Muscle layer of colon (tissue), 2 donors: ENCODE measurements around the gene SGF29.
A peak's percentile ranks its signal among the peaks of the same experiment; 100 is the strongest.

Experiments used
- H3K27ac ChIP-seq: one replicate; pipeline ENCODE4 v1.7.0; 2013; ENCODE audit warnings: low read depth, mild to moderate bottlenecking, low read length, moderate library complexity
- H3K27me3 ChIP-seq, 2 donors: one replicate each; pipeline ENCODE4 v1.7.0; 2013; ENCODE audit warnings: low read length in 2 of 2, mild to moderate bottlenecking in 2 of 2; ENCODE audit not compliant: insufficient read depth in 2 of 2, control insufficient read depth in 1 of 2
- H3K36me3 ChIP-seq: one replicate; pipeline ENCODE4 v1.7.0; 2013; ENCODE audit warnings: mild to moderate bottlenecking, low read length; ENCODE audit not compliant: insufficient read depth
- H3K4me1 ChIP-seq: one replicate; pipeline ENCODE4 v1.7.0; 2013; ENCODE audit warnings: mild to moderate bottlenecking, low read length; ENCODE audit not compliant: insufficient read depth
- H3K4me3 ChIP-seq, 2 donors: one replicate each; pipeline ENCODE4 v1.7.0; 2013; ENCODE audit warnings: low read length in 2 of 2, low read depth in 1 of 2, mild to moderate bottlenecking in 1 of 2, moderate library complexity in 1 of 2
- H3K9ac ChIP-seq: one replicate; pipeline ENCODE4 v1.7.0; 2013; ENCODE audit warnings: low read length
- H3K9me3 ChIP-seq: one replicate; pipeline ENCODE4 v1.7.0; 2013; ENCODE audit warnings: mild to moderate bottlenecking, low read length
- donor health status: abdominal sarcoma.
- donor health status: Adenocarcinoma of cecum.

Gene SGF29

GRCh38 chr16:28572696-28573510 is 19.2 kb downstream of the SGF29 start:
- peak overlapping the region in 1 of 2 donors; percentile 25 for H3K4me3 ChIP-seq
- H3K9ac ChIP-seq, result peak overlapping the region; percentile 10
- no peaks in the 10 kb centered on the region for H3K9me3 ChIP-seq
- no peak overlapping the region for H3K27ac ChIP-seq
- H3K36me3 ChIP-seq, result no peaks in the 10 kb centered on the region
- H3K4me1 ChIP-seq, result peaks cover 18% of the 10 kb centered on the region
- H3K27me3 ChIP-seq, result no peaks in the 10 kb centered on the region

- Histone ChIP-seq H3K4me1 (peaks cover 18% of the 10 kb centered on the region), H3K4me3 (no peak overlapping the region), H3K27ac (no peak overlapping the region), H3K36me3 (no peaks in the 10 kb centered on the region), H3K9me3 (no peaks in the 10 kb centered on the region), H3K9ac (no peak overlapping the region), H3K27me3 (no peaks in the 10 kb centered on the region)
Observed at GRCh38 chr16:28573738-28574718, 20.3 kb downstream of the SGF29 start.

GRCh38 chr16:28574925-28575324 is 21.2 kb downstream of the SGF29 start:
- Histone ChIP-seq H3K4me3 (no peak overlapping the region), H3K9me3 (no peaks in the 10 kb centered on the region), H3K36me3 (no peaks in the 10 kb centered on the region), H3K27me3 (no peaks in the 10 kb centered on the region), H3K27ac (no peak overlapping the region), H3K4me1 (peaks cover 18% of the 10 kb centered on the region), H3K9ac (no peak overlapping the region)

GRCh38 chr16:28575446-28576109 is 21.9 kb downstream of the SGF29 start:
- Histone ChIP-seq H3K9me3 (no peaks in the 10 kb centered on the region), H3K9ac (no peak overlapping the region), H3K36me3 (no peaks in the 10 kb centered on the region), H3K4me3 (no peak overlapping the region), H3K27ac (no peak overlapping the region), H3K27me3 (no peaks in the 10 kb centered on the region), H3K4me1 (peaks cover 18% of the 10 kb centered on the region)

GRCh38 chr16:28580726-28581315 is 27.1 kb downstream of the SGF29 start:
- Histone ChIP-seq H3K4me3 (no peak overlapping the region), H3K4me1 (no peaks in the 10 kb centered on the region), H3K9ac (no peak overlapping the region), H3K27ac (no peak overlapping the region), H3K9me3 (no peaks in the 10 kb centered on the region), H3K36me3 (peaks cover 38% of the 10 kb centered on the region), H3K27me3 (no peaks in the 10 kb centered on the region)

- no peaks in the 10 kb centered on the region for H3K4me1 ChIP-seq
- no peaks in the 10 kb centered on the region for H3K9me3 ChIP-seq
- H3K27ac ChIP-seq, result no peak overlapping the region
- H3K36me3 ChIP-seq, result peaks cover 82% of the 10 kb centered on the region
- H3K9ac ChIP-seq, result no peak overlapping the region
- no peaks in the 10 kb centered on the region for H3K27me3 ChIP-seq
- no peak overlapping the region for H3K4me3 ChIP-seq
Observed at GRCh38 chr16:28585674-28586073, 32.0 kb downstream of the SGF29 start.

GRCh38 chr16:28586466-28586865 is 32.7 kb downstream of the SGF29 start:
- Histone ChIP-seq H3K9ac (no peak overlapping the region), H3K9me3 (no peaks in the 10 kb centered on the region), H3K4me3 (no peak overlapping the region), H3K36me3 (peaks cover 82% of the 10 kb centered on the region), H3K4me1 (no peaks in the 10 kb centered on the region), H3K27ac (no peak overlapping the region), H3K27me3 (no peaks in the 10 kb centered on the region)

GRCh38 chr16:28587386-28587785 is 33.7 kb downstream of the SGF29 start:
- no peak overlapping the region for H3K9ac ChIP-seq
- peaks cover 74% of the 10 kb centered on the region for H3K36me3 ChIP-seq
- no peak overlapping the region for H3K27ac ChIP-seq
- H3K4me3 ChIP-seq, result no peak overlapping the region
- H3K4me1 ChIP-seq, result no peaks in the 10 kb centered on the region
- H3K9me3 ChIP-seq, result no peaks in the 10 kb centered on the region
- no peaks in the 10 kb centered on the region for H3K27me3 ChIP-seq

- H3K4me3 ChIP-seq, result no peak overlapping the region
- H3K4me1 ChIP-seq, result no peaks in the 10 kb centered on the region
- no peak overlapping the region for H3K27ac ChIP-seq
- H3K36me3 ChIP-seq, result peaks cover 63% of the 10 kb centered on the region
- H3K9me3 ChIP-seq, result no peaks in the 10 kb centered on the region
- H3K27me3 ChIP-seq, result no peaks in the 10 kb centered on the region
- H3K9ac ChIP-seq, result no peak overlapping the region
Observed at GRCh38 chr16:28589069-28589468, 35.3 kb downstream of the SGF29 start.

- no peaks in the 10 kb centered on the region for H3K27me3 ChIP-seq
- H3K9me3 ChIP-seq, result no peaks in the 10 kb centered on the region
- H3K36me3 ChIP-seq, result peaks cover 60% of the 10 kb centered on the region
- no peak overlapping the region for H3K27ac ChIP-seq
- H3K4me1 ChIP-seq, result no peaks in the 10 kb centered on the region
- no peak overlapping the region for H3K4me3 ChIP-seq
- no peak overlapping the region for H3K9ac ChIP-seq
Observed at GRCh38 chr16:28589930-28590329, 36.2 kb downstream of the SGF29 start.
